PC-3 (cell line): ENCODE data around the gene FUBP3. TPM values are rescaled to one million over a fixed set of nuclear protein-coding genes. Genes with fewer than 3 reads are reported as not detected.
A peak's percentile ranks its signal among the peaks of the same experiment; 100 is the strongest.

Source experiments
- ATAC-seq: fragments of 200-7000 bp; cut with Tn5 transposase; 2 replicates; pipeline ENCODE4 v1.9.1; 2020; ENCODE audit warnings: mild to moderate bottlenecking, moderate library complexity
- BruUV-seq: library from RNA; stranded (reverse); fragments of 400-500 nt; replicated peaks from 2 replicates; lab custom pipeline; 2021; lab: Mats Ljungman, UMichigan
- CTCF ChIA-PET: fragments of 300-600 bp; sonication (Branson Sonifier 250); formaldehyde crosslinking; loops from one replicate; lab custom pipeline; 2022; ENCODE audit warnings: antibody characterized with exemption; lab: Charles Lee
- POLR2A ChIA-PET: fragments of 300-600 bp; sonication (Branson Sonifier 250); formaldehyde crosslinking; loops from one replicate; lab custom pipeline; 2022; ENCODE audit warnings: antibody characterized with exemption; ENCODE audit not compliant: unreplicated experiment; lab: Charles Lee
- DNase-seq: peaks from one replicate; pipeline ENCODE4 v3.0.0-alpha.2; 2015
- H2AFZ ChIP-seq: fragments of 300-600 bp; sonication (generic); 2 replicates; pipeline ENCODE4 v1.6.0; 2016; ENCODE audit warnings: antibody characterized with exemption, low read length
- H3F3A ChIP-seq: fragments of 300-600 bp; sonication (generic); one replicate; pipeline ENCODE4 v1.6.0; 2017; ENCODE audit warnings: antibody characterized with exemption, low read length, control low read depth, mild to moderate bottlenecking; ENCODE audit not compliant: unreplicated experiment
- H3K27ac ChIP-seq: fragments of 300-600 bp; sonication (generic); 2 replicates; pipeline ENCODE4 v1.5.1; 2016; ENCODE audit warnings: mild to moderate bottlenecking, low read length
- H3K27me3 ChIP-seq: fragments of 300-600 bp; sonication (generic); 2 replicates; pipeline ENCODE4 v1.6.1; 2016; ENCODE audit warnings: low read length, mixed read lengths
- H3K36me3 ChIP-seq: fragments of 300-600 bp; sonication (generic); 2 replicates; pipeline ENCODE4 v1.6.1; 2016; ENCODE audit warnings: low read depth, mixed run types, low read length, mixed read lengths
- H3K4me1 ChIP-seq: fragments of 300-600 bp; sonication (generic); 2 replicates; pipeline ENCODE4 v1.5.1; 2016; ENCODE audit warnings: low read length; ENCODE audit not compliant: insufficient read depth
- H3K4me2 ChIP-seq: fragments of 300-600 bp; sonication (generic); 2 replicates; pipeline ENCODE4 v1.6.0; 2016; ENCODE audit warnings: low read length
- H3K4me3 ChIP-seq: fragments of 300-600 bp; sonication (generic); 2 replicates; pipeline ENCODE4 v1.5.1; 2016; ENCODE audit warnings: mild to moderate bottlenecking, low read length, mixed read lengths
- H3K79me2 ChIP-seq: fragments of 300-600 bp; sonication (generic); 2 replicates; pipeline ENCODE4 v1.6.1; 2017; ENCODE audit warnings: low read length, mixed read lengths
- H3K9ac ChIP-seq: fragments of 300-600 bp; sonication (generic); 2 replicates; pipeline ENCODE4 v1.6.0; 2016; ENCODE audit warnings: mild to moderate bottlenecking, low read length
- H3K9me2 ChIP-seq: fragments of 300-600 bp; sonication (generic); replicated peaks from 2 replicates; pipeline ENCODE4 v1.6.1; 2016; ENCODE audit warnings: mixed run types, low read length, mixed read lengths
- H3K9me3 ChIP-seq: fragments of 300-600 bp; sonication (generic); 2 replicates; pipeline ENCODE4 v1.6.1; 2016; ENCODE audit warnings: low read length, mixed read lengths
- H4K20me1 ChIP-seq: fragments of 300-600 bp; sonication (generic); 2 replicates; pipeline ENCODE4 v1.6.1; 2016; ENCODE audit warnings: low read length, mixed read lengths
- CTCF ChIP-seq: fragments of 300-600 bp; sonication (generic); conservative IDR thresholded peaks from 2 replicates; pipeline ENCODE4 v1.5.1; 2017; ENCODE audit warnings: antibody characterized with exemption, low read depth, mild to moderate bottlenecking, low read length
- EZH2 ChIP-seq: fragments of 300-600 bp; sonication (generic); IDR thresholded peaks from one replicate; pipeline ENCODE4 v1.6.1; 2017; ENCODE audit warnings: antibody characterized with exemption, mild to moderate bottlenecking, low read length; ENCODE audit not compliant: unreplicated experiment
- EZH2phosphoT487 ChIP-seq: fragments of 300-600 bp; sonication (generic); IDR thresholded peaks from 2 replicates; pipeline ENCODE4 v1.6.1; 2018; ENCODE audit warnings: mild to moderate bottlenecking, antibody characterized with exemption, low read length, borderline replicate concordance
- intact Hi-C: fragments of 100-400 bp; cut with micrococcal nuclease; formaldehyde crosslinking; loops from 2 replicates; pipeline ENCODE4 v1.9.0; 2023
- total RNA-seq: library from RNA; depleted of rRNA; stranded (reverse); fragments of >200 nt; gene quantifications from 2 replicates; pipeline ENCODE4 v1.2.3, GENCODE V29; 2014

FUBP3 gene
- total RNA-seq, 1 experiment from 2014 or later, result 53.7 TPM

- intact Hi-C loops, result no loop called here
- Histone ChIP-seq H3F3A (no peaks in the 10 kb centered on the region), H3K4me3 (no peak overlapping the region), H3K4me2 (no peak overlapping the region), H3K4me1 (no peaks in the 10 kb centered on the region), H3K9me2 (no peaks in the 10 kb centered on the region), H3K9me3 (no peaks in the 10 kb centered on the region), H3K9ac (no peak overlapping the region), H3K27me3 (no peaks in the 10 kb centered on the region), H3K79me2 (0 out of 2 replicates have a peak, but pooled peaks cover 3% of the 10 kb centered on the region), H4K20me1 (0 out of 2 replicates have a peak, but pooled peaks cover 5% of the 10 kb centered on the region), H3K27ac (no peak overlapping the region), H2AFZ (no peak overlapping the region), H3K36me3 (peaks cover 10% of the 10 kb centered on the region; the same call in 1 of the 2 replicates)
- DNase-seq, result peak; percentile 68
- no peak for TF ChIP-seq EZH2phosphoT487
- no peak for TF ChIP-seq CTCF
- no peak for TF ChIP-seq EZH2
- no TSS peak for BruUV-seq
- peak; percentile 49 for ATAC-seq
- CTCF ChIA-PET, result no interaction called here
- POLR2A ChIA-PET, result interaction anchor here (0.6 kb wide), 1 partner anchor 768 kb away, joined by 3 read pairs; no protein-coding TSS in a partner anchor
These were observed 27.7 kb downstream of the FUBP3 start for GRCh38 chr9:130606887-130607600.

GRCh38 chr9:130607640-130608420 is 28.5 kb downstream of the FUBP3 start:
- no peaks in the 10 kb centered on the region for H3K4me1 ChIP-seq
- POLR2A ChIA-PET, result no interaction called here
- TF ChIP-seq CTCF (no peak), EZH2phosphoT487 (no peak), EZH2 (no peak)
- BruUV-seq, result no TSS peak
- H3K9me2 ChIP-seq, result no peaks in the 10 kb centered on the region
- no peak for DNase-seq
- H2AFZ ChIP-seq, result no peak overlapping the region
- H3K27ac ChIP-seq, result no peak overlapping the region
- peaks cover 10% of the 10 kb centered on the region; the same call in 1 of the 2 replicates for H3K36me3 ChIP-seq
- no peaks in the 10 kb centered on the region for H3K9me3 ChIP-seq
- 0 out of 2 replicates have a peak, but pooled peaks cover 5% of the 10 kb centered on the region for H4K20me1 ChIP-seq
- H3K4me2 ChIP-seq, result no peak overlapping the region
- CTCF ChIA-PET, result no interaction called here
- 0 out of 2 replicates have a peak, but pooled peaks cover 3% of the 10 kb centered on the region for H3K79me2 ChIP-seq
- intact Hi-C loops, result no loop called here
- no peak overlapping the region for H3K9ac ChIP-seq
- no peaks in the 10 kb centered on the region for H3F3A ChIP-seq
- H3K27me3 ChIP-seq, result no peaks in the 10 kb centered on the region
- H3K4me3 ChIP-seq, result no peak overlapping the region
- ATAC-seq, result no peak
